CD14-positive monocyte (primary cell): ENCODE data around the gene PAPSS2. TPM values are rescaled to one million over a fixed set of nuclear protein-coding genes. Genes with fewer than 3 reads are reported as not detected.

ENCODE experiments used
- DNase-seq, 3 donors: peaks; one replicate each; pipeline ENCODE4 v3.0.0-alpha.2; 2011 to 2022
- H2AFZ ChIP-seq: 2 replicates; pipeline ENCODE4 v1.6.0; 2012; ENCODE audit warnings: mild to moderate bottlenecking, low read depth, low read length, inconsistent platforms; ENCODE audit not compliant: insufficient read depth, poor library complexity, severe bottlenecking
- H3K27ac ChIP-seq, 2 donors: 1 replicate in 1 of 2; 2 replicates in 1 of 2; pipeline ENCODE4 v1.5.1; 2012 to 2013; ENCODE audit warnings: low read length in 2 of 2, control low read depth in 1 of 2, inconsistent platforms in 1 of 2, low read depth in 1 of 2, mild to moderate bottlenecking in 1 of 2
- H3K27me3 ChIP-seq, 2 donors: one replicate each; pipeline versions ENCODE4 v1.6.0 to v1.6.1; 2011 to 2013; ENCODE audit warnings: low read length in 2 of 2; ENCODE audit not compliant: control insufficient read depth in 2 of 2, insufficient read depth in 2 of 2
- H3K36me3 ChIP-seq, 2 donors: replicated peaks in 1 of 2; 1 replicate in 1 of 2; 2 replicates in 1 of 2; pipeline versions ENCODE4 v1.5.1 to v1.6.1; 2012 to 2013; ENCODE audit warnings: low read length in 2 of 2, control low read depth in 1 of 2, inconsistent platforms in 1 of 2, mild to moderate bottlenecking in 1 of 2; ENCODE audit not compliant: insufficient read depth in 2 of 2, control insufficient read depth in 1 of 2
- H3K4me1 ChIP-seq, 2 donors: 1 replicate in 1 of 2; 2 replicates in 1 of 2; pipeline versions ENCODE4 v1.5.1 to v1.6.1; 2012 to 2013; ENCODE audit warnings: low read length in 2 of 2, control low read depth in 1 of 2, inconsistent platforms in 1 of 2, mild to moderate bottlenecking in 1 of 2, moderate library complexity in 1 of 2; ENCODE audit not compliant: insufficient read depth in 2 of 2, control insufficient read depth in 1 of 2
- H3K4me2 ChIP-seq: replicated peaks from 2 replicates; pipeline ENCODE3; 2012; ENCODE audit warnings: low read length, moderate library complexity, mild to moderate bottlenecking; ENCODE audit not compliant: poor library complexity, severe bottlenecking; ENCODE audit errors: extremely low read depth
- H3K4me3 ChIP-seq, 3 experiments: fragments of 200-600 bp in 1 of 3; sonication (generic) in 1 of 3; replicated peaks in 1 of 3; 1 replicate in 2 of 3; 2 replicates in 1 of 3; pipeline ENCODE4 v1.5.1; 2011 to 2013; ENCODE audit warnings: low read length in 3 of 3, mild to moderate bottlenecking in 3 of 3, control low read depth in 2 of 3, low read depth in 2 of 3, inconsistent platforms in 1 of 3, moderate library complexity in 1 of 3
- H3K79me2 ChIP-seq: 2 replicates; pipeline ENCODE4 v1.6.0; 2012; ENCODE audit warnings: mild to moderate bottlenecking, control low read depth, inconsistent platforms, low read length, moderate library complexity; ENCODE audit not compliant: insufficient read depth
- H3K9ac ChIP-seq: 2 replicates; pipeline ENCODE4 v1.6.0; 2017; ENCODE audit warnings: low read length, mild to moderate bottlenecking; ENCODE audit not compliant: insufficient read depth, poor library complexity, severe bottlenecking
- H3K9me3 ChIP-seq, 2 donors: replicated peaks in 1 of 2; 1 replicate in 1 of 2; 2 replicates in 1 of 2; pipeline versions ENCODE4 v1.5.1 to v1.6.1; 2012 to 2013; ENCODE audit warnings: low read length in 2 of 2, control low read depth in 1 of 2; ENCODE audit not compliant: control insufficient read depth in 1 of 2, insufficient read depth in 1 of 2
- H4K20me1 ChIP-seq: 2 replicates; pipeline ENCODE4 v1.6.0; 2012; ENCODE audit warnings: mild to moderate bottlenecking, low read length, control low read depth, moderate library complexity; ENCODE audit not compliant: insufficient read depth
- H3K27ac Mint-ChIP-seq, 7 donors: one replicate each; pipeline ENCODE4 v1.8.0; 2020; ENCODE audit warnings: mild to moderate bottlenecking in 7 of 7, mixed read lengths in 7 of 7, moderate library complexity in 6 of 7, inconsistent platforms in 2 of 7
- H3K27me3 Mint-ChIP-seq, 3 donors: one replicate each; pipeline ENCODE4 v1.8.0; 2021 to 2022; ENCODE audit warnings: low read depth in 3 of 3, mild to moderate bottlenecking in 3 of 3, mixed read lengths in 3 of 3, moderate library complexity in 3 of 3, inconsistent platforms in 1 of 3
- H3K36me3 Mint-ChIP-seq, 2 donors: one replicate each; pipeline ENCODE4 v1.8.0; 2020; ENCODE audit warnings: mixed read lengths in 2 of 2, inconsistent platforms in 1 of 2, mild to moderate bottlenecking in 1 of 2
- H3K4me1 Mint-ChIP-seq: one replicate; pipeline ENCODE4 v1.8.0; 2020; ENCODE audit warnings: mild to moderate bottlenecking, mixed read lengths
- H3K4me3 Mint-ChIP-seq, 2 donors: one replicate each; pipeline ENCODE4 v1.8.0; 2020; ENCODE audit warnings: mild to moderate bottlenecking in 2 of 2, mixed read lengths in 2 of 2, moderate library complexity in 1 of 2
- H3K9me3 Mint-ChIP-seq, 7 donors: one replicate each; pipeline ENCODE4 v1.8.0; 2020 to 2022; ENCODE audit warnings: mixed read lengths in 7 of 7, mild to moderate bottlenecking in 6 of 7, moderate library complexity in 6 of 7, inconsistent platforms in 2 of 7
- WGBS: methylation state at CpG from one replicate; pipeline ENCODE4 v1.1.5; 2013; ENCODE audit warnings: missing lambda C conversion rate; ENCODE audit not compliant: insufficient coverage; 5-methylcytosine and 5-hydroxymethylcytosine counted together
- intact Hi-C, 2 donors: fragments of 100-400 bp; cut with micrococcal nuclease; formaldehyde crosslinking; loops; one replicate each; pipeline versions ENCODE4 v1.15.0 to v1.15.1; 2023
- polyA plus RNA-seq, 3 donors: library from polyadenylated mRNA; depleted of rRNA in 1 of 3; unstranded in 2 of 3; stranded (reverse) in 1 of 3; fragments of 300-500 nt in 2 of 3; fragments of >200 nt in 1 of 3; fragmentation: Illumina TruSeq in 2 of 3; gene quantifications; 1 replicate in 2 of 3; 2 replicates in 1 of 3; pipeline ENCODE4 v1.2.3, GENCODE V29; 2012 to 2021
- TF ChIP-seq, protein P1 (sequence below): fragments of 200-600 bp; IDR thresholded peaks from one replicate; pipeline ENCODE4 v1.8.0; 2022; ENCODE audit warnings: antibody characterized with exemption, mild to moderate bottlenecking

The PAPSS2 gene
- polyA plus RNA-seq, 3 donors, result 3.5 to 6.5 (median 6.2) TPM

GRCh38 chr10:87630171-87630570 lies 29.5 kb upstream of the PAPSS2 start:
- no peak overlapping the region for H3K4me3 ChIP-seq
- DNase-seq, result no peak
- no peak overlapping the region for H3K4me2 ChIP-seq
- no peak overlapping the region for H3K27ac ChIP-seq
- Mint-ChIP-seq H3K27me3 (peaks cover 0 to 2% (median 0%) of the 10 kb centered on the region in 3 donors), H3K36me3 (no peaks in the 10 kb centered on the region), H3K9me3 (peaks cover 0 to 10% (median 5%) of the 10 kb centered on the region in 7 donors), H3K4me3 (no peak overlapping the region), H3K27ac (no peak overlapping the region), H3K4me1 (peaks cover under 1% of the 10 kb centered on the region)
- intact Hi-C loops, result no loop called here
- H3K9ac ChIP-seq, result no peak overlapping the region
- H3K79me2 ChIP-seq, result no peaks in the 10 kb centered on the region
- H4K20me1 ChIP-seq, result no peaks in the 10 kb centered on the region
- H2AFZ ChIP-seq, result no peak overlapping the region
- TF ChIP-seq, protein P1, sequence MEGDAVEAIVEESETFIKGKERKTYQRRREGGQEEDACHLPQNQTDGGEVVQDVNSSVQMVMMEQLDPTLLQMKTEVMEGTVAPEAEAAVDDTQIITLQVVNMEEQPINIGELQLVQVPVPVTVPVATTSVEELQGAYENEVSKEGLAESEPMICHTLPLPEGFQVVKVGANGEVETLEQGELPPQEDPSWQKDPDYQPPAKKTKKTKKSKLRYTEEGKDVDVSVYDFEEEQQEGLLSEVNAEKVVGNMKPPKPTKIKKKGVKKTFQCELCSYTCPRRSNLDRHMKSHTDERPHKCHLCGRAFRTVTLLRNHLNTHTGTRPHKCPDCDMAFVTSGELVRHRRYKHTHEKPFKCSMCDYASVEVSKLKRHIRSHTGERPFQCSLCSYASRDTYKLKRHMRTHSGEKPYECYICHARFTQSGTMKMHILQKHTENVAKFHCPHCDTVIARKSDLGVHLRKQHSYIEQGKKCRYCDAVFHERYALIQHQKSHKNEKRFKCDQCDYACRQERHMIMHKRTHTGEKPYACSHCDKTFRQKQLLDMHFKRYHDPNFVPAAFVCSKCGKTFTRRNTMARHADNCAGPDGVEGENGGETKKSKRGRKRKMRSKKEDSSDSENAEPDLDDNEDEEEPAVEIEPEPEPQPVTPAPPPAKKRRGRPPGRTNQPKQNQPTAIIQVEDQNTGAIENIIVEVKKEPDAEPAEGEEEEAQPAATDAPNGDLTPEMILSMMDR, result no peak
- no peaks in the 10 kb centered on the region for H3K4me1 ChIP-seq
- H3K36me3 ChIP-seq, result no peaks in the 10 kb centered on the region
- H3K27me3 ChIP-seq, result no peaks in the 10 kb centered on the region
- 95% methylated on average over 4 of the region's 7 CpGs for WGBS
- H3K9me3 ChIP-seq, result no peaks in the 10 kb centered on the region

DNA sequence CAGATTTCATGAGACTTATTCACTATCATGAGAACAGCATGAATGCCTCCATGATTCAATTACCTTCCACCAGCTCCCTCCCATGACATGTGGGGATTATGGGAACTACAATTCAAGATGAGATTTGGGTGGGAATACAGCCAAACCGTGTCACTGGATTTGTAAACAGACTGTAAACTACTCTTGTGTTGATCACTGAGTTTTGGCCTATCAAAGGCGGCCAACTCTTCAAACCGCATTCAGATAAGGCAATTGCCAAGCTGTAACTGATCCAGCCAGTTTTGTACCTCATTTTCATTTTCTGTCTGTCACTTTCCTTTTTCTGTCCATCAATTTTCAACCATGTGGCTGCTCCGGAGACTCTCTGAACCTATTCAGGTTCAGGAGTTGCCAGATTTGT lies 27.2 kb upstream of the PAPSS2 start:
- Histone ChIP-seq H3K9ac (no peak overlapping the region), H3K9me3 (no peaks in the 10 kb centered on the region), H2AFZ (no peak overlapping the region), H3K36me3 (no peaks in the 10 kb centered on the region), H3K4me2 (no peak overlapping the region), H3K27me3 (no peaks in the 10 kb centered on the region), H3K4me3 (no peak overlapping the region), H3K27ac (no peak overlapping the region), H3K79me2 (no peaks in the 10 kb centered on the region), H3K4me1 (peaks cover 10 to 14% of the 10 kb centered on the region in 2 donors), H4K20me1 (no peaks in the 10 kb centered on the region)
- H3K36me3 Mint-ChIP-seq, result no peaks in the 10 kb centered on the region
- TF ChIP-seq, protein P1, result no peak
- no peak overlapping the region for H3K4me3 Mint-ChIP-seq
- intact Hi-C loops, result no loop called here
- no peak for DNase-seq
- H3K27me3 Mint-ChIP-seq, result no peaks in the 10 kb centered on the region
- peaks cover 0 to 10% (median 5%) of the 10 kb centered on the region in 7 donors for H3K9me3 Mint-ChIP-seq
- 96% methylated on average over 3 of the region's 4 CpGs for WGBS
- no peak overlapping the region for H3K27ac Mint-ChIP-seq
- H3K4me1 Mint-ChIP-seq, result peaks cover 19% of the 10 kb centered on the region
